Heart left ventricle (tissue), 13 donors: ENCODE data around the gene SYNDIG1L.

Experiments used
- POLR2A ChIP-seq, 2 donors: fragments of 450-650 bp; IDR thresholded peaks; one replicate each; pipeline ENCODE4 v1.6.1; 2017; ENCODE audit warnings: antibody characterized with exemption in 2 of 2, mild to moderate bottlenecking in 2 of 2, moderate library complexity in 2 of 2
- TF ChIP-seq, protein P1 (sequence below), 12 donors: fragments of 200-600 bp; sonication (generic) in 4 of 12; IDR thresholded peaks; one replicate each; pipeline versions ENCODE4 v1.5.0 to v1.8.0; 2018 to 2022; ENCODE audit warnings: antibody characterized with exemption in 12 of 12, mild to moderate bottlenecking in 5 of 12
- donor health status: ischemic (EF 13 %, LVEDD 7.1; RV severe dilation, severe dysfunction).
- donor health status: DM: no; HTN: yes; CAD: no.
- donor health status: DM: no; HTN: no; CAD: no.
- donor health status: ischemic (EF 25% LVEDD 6.9; RV normal size, moderate dysfunction).
- donor health status: ischemic (EF 25% LVEDD 5.7; RV mildly dilated, moderate dysfunction).
- donor health status: ischemic (EF 35%, LVEDD 5.7; RV mildly dilated, moderate dysfunction).
- donor health status: nonischemic (EF 11% LVEDD 7.7; RV severe dilation, severe dysfunction).
- donor health status: DM: yes; HTN: yes; CAD: no.
- donor health status: PGD.
- donor health status: ischemic (EF 29% LVEDD 5.4; RV normal size, mild dysfunction).
- donor health status: nonischemic (EF 23%, LVEDD 6.1; RV moderate dilation, normal function).

DNA sequence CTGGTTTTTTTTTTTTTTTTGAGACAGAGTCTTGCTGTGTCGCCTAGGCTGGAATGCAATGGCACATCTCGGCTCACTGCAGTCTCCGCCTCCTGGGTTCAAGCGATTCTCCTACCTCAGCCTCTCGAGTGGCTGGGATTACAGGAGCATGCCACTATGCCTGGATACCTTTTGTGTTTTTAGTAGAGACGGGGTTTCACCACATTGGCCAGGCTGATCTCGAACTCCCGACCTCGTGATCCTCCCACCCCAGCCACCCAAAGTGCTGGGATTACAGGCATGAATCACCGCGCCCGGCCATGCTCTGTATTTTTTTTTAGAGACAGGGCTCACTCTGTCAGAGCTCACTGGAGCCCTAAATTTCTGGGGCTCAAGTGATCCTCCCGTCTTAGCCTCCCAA, 45.2 kb downstream of the SYNDIG1L start:
- TF ChIP-seq POLR2A (IDR thresholded peaks at IDR 0.05), result no peak
- TF ChIP-seq, protein P1, sequence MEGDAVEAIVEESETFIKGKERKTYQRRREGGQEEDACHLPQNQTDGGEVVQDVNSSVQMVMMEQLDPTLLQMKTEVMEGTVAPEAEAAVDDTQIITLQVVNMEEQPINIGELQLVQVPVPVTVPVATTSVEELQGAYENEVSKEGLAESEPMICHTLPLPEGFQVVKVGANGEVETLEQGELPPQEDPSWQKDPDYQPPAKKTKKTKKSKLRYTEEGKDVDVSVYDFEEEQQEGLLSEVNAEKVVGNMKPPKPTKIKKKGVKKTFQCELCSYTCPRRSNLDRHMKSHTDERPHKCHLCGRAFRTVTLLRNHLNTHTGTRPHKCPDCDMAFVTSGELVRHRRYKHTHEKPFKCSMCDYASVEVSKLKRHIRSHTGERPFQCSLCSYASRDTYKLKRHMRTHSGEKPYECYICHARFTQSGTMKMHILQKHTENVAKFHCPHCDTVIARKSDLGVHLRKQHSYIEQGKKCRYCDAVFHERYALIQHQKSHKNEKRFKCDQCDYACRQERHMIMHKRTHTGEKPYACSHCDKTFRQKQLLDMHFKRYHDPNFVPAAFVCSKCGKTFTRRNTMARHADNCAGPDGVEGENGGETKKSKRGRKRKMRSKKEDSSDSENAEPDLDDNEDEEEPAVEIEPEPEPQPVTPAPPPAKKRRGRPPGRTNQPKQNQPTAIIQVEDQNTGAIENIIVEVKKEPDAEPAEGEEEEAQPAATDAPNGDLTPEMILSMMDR (IDR thresholded peaks at IDR 0.05), result no peak
